Measurements from ENCODE around the gene VIPR1. TPM values are rescaled to one million over a fixed set of nuclear protein-coding genes. Genes with fewer than 3 reads are reported as not detected.
"Not testable (repeated sequence)": the region's sequence is repeated elsewhere in the genome, so short reads cannot be mapped to it uniquely, and the experiment has no call there.

VIPR1 gene
- polyA plus RNA-seq, 4 donors, result 0.71 to 3.2 (median 2.2) TPM

- no peak for DNase-seq (ENCODE audit: low read depth in 4 of 4, low spot score in 3 of 4)
Observed at GRCh38 chr3:42562047-42562907, 59.8 kb downstream of the VIPR1 start.

- DNase-seq (ENCODE audit: low read depth in 4 of 4, low spot score in 3 of 4), result no peak
Observed at GRCh38 chr3:42569593-42570142, 67.2 kb downstream of the VIPR1 start.

GRCh38 chr3:42572278-42572677 lies 69.8 kb downstream of the VIPR1 start:
- no peak for DNase-seq (ENCODE audit: low read depth in 4 of 4, low spot score in 3 of 4)

- no peak for DNase-seq (ENCODE audit: low read depth in 4 of 4, low spot score in 3 of 4)
Observed at GRCh38 chr3:42575137-42575741, 72.8 kb downstream of the VIPR1 start.

GRCh38 chr3:42578054-42578453 lies 75.6 kb downstream of the VIPR1 start:
- DNase-seq (ENCODE audit: low read depth in 4 of 4, low spot score in 3 of 4), result no peak

- not testable (repeated sequence) for DNase-seq (ENCODE audit: low read depth in 4 of 4, low spot score in 3 of 4)
Observed at GRCh38 chr3:42579346-42579745, 76.9 kb downstream of the VIPR1 start.

- no peak for DNase-seq (ENCODE audit: low read depth in 4 of 4, low spot score in 3 of 4)
Observed at GRCh38 chr3:42581400-42581708, 78.9 kb downstream of the VIPR1 start.

GRCh38 chr3:42581709-42582473 lies 79.4 kb downstream of the VIPR1 start, which contains the start of gene SEC22C:
TSS of gene SEC22C (minus strand) at chr3:42581967. CDS start at chr3:42569046, 12,921 bp downstream.
- DNase-seq (ENCODE audit: low read depth in 4 of 4, low spot score in 3 of 4), result peak; percentile 77 to 85 (median 81)

- DNase-seq (ENCODE audit: low read depth in 4 of 4, low spot score in 3 of 4), result no peak
Observed at GRCh38 chr3:42582474-42583070, 80.1 kb downstream of the VIPR1 start.

Other genes with a start within 250 kb of the VIPR1 start
- gene CCK, start 236.5 kb upstream of the VIPR1 start, polyA plus RNA-seq (ENCODE audit: insufficient read length in 4 of 4), result 1 to 10 TPM in 1 of 4 donors, under 1 TPM in 2, not detected in 1; 0.24 to 2.0 (median 0.37) TPM
- not detected for gene LYZL4, start 92.0 kb upstream of the VIPR1 start, polyA plus RNA-seq (ENCODE audit: insufficient read length in 4 of 4)
- 10 to 100 TPM; 43.9 to 47.6 (median 45.9) TPM for gene SEC22C, start 79.3 kb downstream of the VIPR1 start, polyA plus RNA-seq (ENCODE audit: insufficient read length in 4 of 4)
- gene SS18L2, start 88.2 kb downstream of the VIPR1 start, polyA plus RNA-seq (ENCODE audit: insufficient read length in 4 of 4), result 10 to 100 TPM; 21.3 to 26.3 (median 24.4) TPM
- 100 to 1,000 TPM in 2 of 4 donors, 10 to 100 TPM in 2; 75.7 to 167 (median 102) TPM for gene NKTR, start 98.0 kb downstream of the VIPR1 start, polyA plus RNA-seq (ENCODE audit: insufficient read length in 4 of 4)
- 10 to 100 TPM; 13.5 to 34.0 (median 15.4) TPM for gene ZBTB47, start 151.1 kb downstream of the VIPR1 start, polyA plus RNA-seq (ENCODE audit: insufficient read length in 4 of 4)
- not detected for gene KLHL40, start 182.9 kb downstream of the VIPR1 start, polyA plus RNA-seq (ENCODE audit: insufficient read length in 4 of 4)
- gene HHATL, start 200.2 kb downstream of the VIPR1 start, polyA plus RNA-seq (ENCODE audit: insufficient read length in 4 of 4), result 1 to 10 TPM in 1 of 4 donors, under 1 TPM in 3; 0.33 to 1.5 (median 0.59) TPM